Mesenchymal stem cell (in vitro differentiated cells and primary cell): ENCODE results near the gene MATCAP1.

ENCODE experiments used
- DNase-seq: peaks from one replicate; pipeline ENCODE4 v3.0.0-alpha.2; 2013
- H2AFZ ChIP-seq: one replicate; pipeline ENCODE4 v1.6.1; 2013; ENCODE audit warnings: low read depth, mild to moderate bottlenecking, control low read depth, inconsistent platforms, low read length, moderate library complexity
- H2AK5ac ChIP-seq: 2 replicates; pipeline ENCODE4 v1.6.1; 2013; ENCODE audit warnings: low read length, moderate library complexity, mild to moderate bottlenecking, inconsistent platforms; ENCODE audit not compliant: severe bottlenecking
- H2BK120ac ChIP-seq: one replicate; pipeline ENCODE4 v1.6.1; 2013; ENCODE audit warnings: low read depth, mild to moderate bottlenecking, inconsistent platforms, low read length, moderate library complexity
- H2BK12ac ChIP-seq, 2 experiments: one replicate each; pipeline ENCODE4 v1.6.1; 2013; ENCODE audit warnings: inconsistent platforms in 2 of 2, low read length in 2 of 2, mild to moderate bottlenecking in 2 of 2, moderate library complexity in 2 of 2, control low read depth in 1 of 2
- H2BK15ac ChIP-seq: one replicate; pipeline ENCODE4 v1.6.1; 2013; ENCODE audit warnings: mild to moderate bottlenecking, low read depth, inconsistent platforms; ENCODE audit not compliant: poor library complexity, severe bottlenecking
- H2BK5ac ChIP-seq: 2 replicates; pipeline ENCODE4 v1.6.1; 2013; ENCODE audit warnings: low read depth, mild to moderate bottlenecking, low read length, control low read depth, inconsistent platforms; ENCODE audit not compliant: poor library complexity, severe bottlenecking
- H3K14ac ChIP-seq, 2 experiments: one replicate each; pipeline ENCODE4 v1.6.1; 2013; ENCODE audit warnings: inconsistent platforms in 2 of 2, low read length in 2 of 2, control low read depth in 1 of 2, mild to moderate bottlenecking in 1 of 2, moderate library complexity in 1 of 2
- H3K18ac ChIP-seq, 2 experiments: one replicate each; pipeline ENCODE4 v1.6.1; 2013; ENCODE audit warnings: inconsistent platforms in 2 of 2, low read length in 2 of 2, control low read depth in 1 of 2, low read depth in 1 of 2, mild to moderate bottlenecking in 1 of 2
- H3K23ac ChIP-seq, 2 experiments: one replicate each; pipeline ENCODE4 v1.6.1; 2013; ENCODE audit warnings: inconsistent platforms in 2 of 2, low read length in 2 of 2, mild to moderate bottlenecking in 2 of 2, moderate library complexity in 2 of 2, control low read depth in 1 of 2
- H3K27ac ChIP-seq: 2 replicates; pipeline ENCODE4 v1.5.1; 2013; ENCODE audit warnings: mild to moderate bottlenecking, moderate library complexity, low read length, control low read depth, inconsistent platforms; ENCODE audit not compliant: poor library complexity, severe bottlenecking
- H3K27me3 ChIP-seq, 2 experiments: 2 replicates each; pipeline versions ENCODE4 v1.6.1 to v1.7.0; 2013; ENCODE audit warnings: low read length in 2 of 2, mild to moderate bottlenecking in 2 of 2, moderate library complexity in 2 of 2, control low read depth in 1 of 2, inconsistent platforms in 1 of 2; ENCODE audit not compliant: control insufficient read depth in 1 of 2, insufficient read depth in 1 of 2
- H3K36me3 ChIP-seq, 2 experiments: 2 replicates each; pipeline versions ENCODE4 v1.6.1 to v1.7.0; 2013; ENCODE audit warnings: low read length in 2 of 2, control low read depth in 1 of 2, inconsistent platforms in 1 of 2, low read depth in 1 of 2, mild to moderate bottlenecking in 1 of 2; ENCODE audit not compliant: insufficient read depth in 2 of 2, control insufficient read depth in 1 of 2
- H3K4ac ChIP-seq, 2 experiments: one replicate each; pipeline ENCODE4 v1.6.1; 2013; ENCODE audit warnings: inconsistent platforms in 2 of 2, low read length in 2 of 2, mild to moderate bottlenecking in 2 of 2, moderate library complexity in 2 of 2, control low read depth in 1 of 2, low read depth in 1 of 2
- H3K4me1 ChIP-seq: 2 replicates; pipeline ENCODE4 v1.6.1; 2013; ENCODE audit warnings: low read depth, low read length, control low read depth; ENCODE audit not compliant: control insufficient read depth, insufficient read depth
- H3K4me2 ChIP-seq: 2 replicates; pipeline ENCODE4 v1.6.1; 2013; ENCODE audit warnings: low read length, mild to moderate bottlenecking, inconsistent platforms; ENCODE audit not compliant: poor library complexity, severe bottlenecking
- H3K4me3 ChIP-seq, 2 experiments: 2 replicates each; pipeline versions ENCODE4 v1.5.1 to v1.7.0; 2013; ENCODE audit warnings: low read length in 2 of 2, mild to moderate bottlenecking in 2 of 2, control low read depth in 1 of 2, low read depth in 1 of 2; ENCODE audit not compliant: insufficient read depth in 1 of 2
- H3K79me1 ChIP-seq: replicated peaks from 2 replicates; pipeline ENCODE4 v1.6.1; 2013; ENCODE audit warnings: mild to moderate bottlenecking, control low read depth, low read length, inconsistent platforms; ENCODE audit not compliant: poor library complexity, severe bottlenecking
- H3K9ac ChIP-seq: 2 replicates; pipeline ENCODE4 v1.7.0; 2013; ENCODE audit warnings: mild to moderate bottlenecking, low read length, moderate library complexity
- H3K9me3 ChIP-seq: 2 replicates; pipeline ENCODE4 v1.7.0; 2013; ENCODE audit warnings: mild to moderate bottlenecking, low read length; ENCODE audit not compliant: control insufficient read depth
- H4K8ac ChIP-seq: one replicate; pipeline ENCODE4 v1.6.1; 2013; ENCODE audit warnings: inconsistent platforms, mild to moderate bottlenecking, low read length, moderate library complexity
- H4K91ac ChIP-seq: one replicate; pipeline ENCODE4 v1.6.1; 2013; ENCODE audit warnings: mild to moderate bottlenecking, low read length, inconsistent platforms
- WGBS: methylation state at CpG from one replicate; pipeline ENCODE4 v1.1.7; 2013; ENCODE audit warnings: mixed read lengths; 5-methylcytosine and 5-hydroxymethylcytosine counted together

Gene MATCAP1

DNA sequence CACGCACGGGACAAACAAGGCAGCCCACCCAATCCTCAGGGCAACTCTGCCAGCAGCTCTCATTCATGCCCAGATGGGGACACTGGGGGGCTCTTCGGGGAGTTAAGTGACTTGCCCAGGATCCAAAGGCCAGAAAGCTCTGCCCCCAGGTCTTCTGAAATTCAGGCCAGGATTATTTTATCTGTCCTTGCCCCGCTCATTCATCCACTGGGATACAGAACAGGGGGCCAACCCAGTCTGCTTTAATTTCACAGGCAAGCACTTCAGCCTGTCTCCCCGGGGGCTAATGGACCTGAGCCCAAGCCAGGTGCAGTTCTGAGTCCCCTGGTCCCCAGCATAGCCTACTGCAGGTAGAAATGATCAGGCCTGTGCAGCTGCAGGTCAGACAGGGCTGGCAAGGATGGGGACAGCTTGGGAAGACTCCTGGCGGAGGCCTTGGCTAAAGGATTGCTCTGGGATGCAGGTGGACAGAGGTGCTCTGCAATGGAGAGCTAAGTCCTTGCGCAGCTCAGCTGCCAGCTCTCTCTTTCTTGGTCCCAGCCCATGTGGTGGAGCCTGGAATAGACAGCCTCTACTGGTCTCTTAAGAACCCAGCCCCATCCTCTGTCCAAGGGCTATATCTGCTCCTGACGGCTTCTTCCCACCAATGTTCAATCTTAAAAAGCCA is 32.2 kb downstream of the MATCAP1 start:
- Histone ChIP-seq H2AFZ (no peak overlapping the region), H3K18ac (peak overlapping the region in 1 of 2 experiments; percentile 72), H3K27me3 (peaks cover 0 to 32% of the 10 kb centered on the region in 2 experiments), H3K36me3 (peaks cover 33 to 37% of the 10 kb centered on the region in 2 experiments), H3K4me1 (peaks cover 44% of the 10 kb centered on the region), H2BK15ac (peak overlapping the region; percentile 6), H3K79me1 (peaks cover 16% of the 10 kb centered on the region), H3K9me3 (no peaks in the 10 kb centered on the region), H3K9ac (peak overlapping the region; percentile 94), H2BK12ac (peak overlapping the region in 1 of 2 experiments; percentile 16), H3K23ac (no peak overlapping the region), H2BK120ac (peak overlapping the region; percentile 2), H3K4ac (peak overlapping the region in 1 of 2 experiments; percentile 22), H4K8ac (peak overlapping the region; percentile 89), H2AK5ac (peak overlapping the region; percentile 66), H3K14ac (peak overlapping the region in 1 of 2 experiments; percentile 30), H4K91ac (peak overlapping the region; percentile 95), H3K27ac (no peak overlapping the region), H2BK5ac (no peak overlapping the region), H3K4me2 (no peak overlapping the region), H3K4me3 (peak overlapping the region in 1 of 2 experiments; percentile 81)
- peak; percentile 24 for DNase-seq
- 71% methylated on average over 8 of the region's 8 CpGs for WGBS

DNA sequence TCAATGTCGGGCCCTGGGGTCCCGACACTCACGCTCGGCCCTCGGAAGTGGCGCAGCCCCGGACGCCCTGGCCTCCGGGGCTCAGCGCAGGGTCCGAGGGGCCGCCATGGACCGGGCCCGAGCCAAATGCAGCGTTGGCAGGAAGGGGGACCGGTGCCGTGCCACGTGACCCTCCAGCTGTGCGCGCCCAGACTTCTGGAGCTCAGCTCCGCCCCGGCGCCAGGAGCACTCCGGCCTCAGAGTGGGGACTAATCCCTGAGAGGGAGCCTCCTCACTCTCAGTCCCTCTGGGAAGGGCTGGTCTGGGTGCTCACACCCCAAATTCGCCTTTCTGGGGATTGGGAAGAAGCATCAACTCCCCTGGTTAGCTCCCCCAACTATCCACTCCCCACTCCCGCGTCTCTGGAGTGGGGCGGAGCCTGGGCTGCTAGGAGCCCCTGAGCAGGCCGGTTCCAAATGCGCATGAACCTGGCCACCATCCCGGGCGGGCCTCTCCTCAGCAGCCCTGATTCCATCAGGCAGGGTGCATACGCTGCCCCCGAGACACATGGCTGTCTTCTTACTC is 32.8 kb downstream of the MATCAP1 start, which contains the start of gene B3GNT9:
B3GNT9 (minus strand) TSS at position 166 of the 564 bp plus-strand sequence. CDS start 513 bp downstream, outside the sequence.
- DNase-seq = peak; percentile 84
- Histone ChIP-seq H2BK5ac (no peak within 1 kb of the TSS), H3K79me1 (peaks cover 13% of the 10 kb centered on the region), H3K27ac (no peak within 1 kb of the TSS), H3K9me3 (no peaks in the 10 kb centered on the region), H3K14ac (peak within 1 kb of the TSS in 1 of 2 experiments; percentile 69), H2AK5ac (peak within 1 kb of the TSS; percentile 66), H2BK120ac (peak within 1 kb of the TSS; percentile 94), H2BK12ac (peak within 1 kb of the TSS; percentile 25 to 39), H3K23ac (peak within 1 kb of the TSS in 1 of 2 experiments; percentile 91), H4K8ac (peak within 1 kb of the TSS; percentile 99), H3K9ac (peak within 1 kb of the TSS; percentile 94), H4K91ac (peak within 1 kb of the TSS; percentile 95), H2BK15ac (peak within 1 kb of the TSS; percentile 71), H3K4me2 (peak within 1 kb of the TSS; percentile 82), H3K27me3 (peaks cover 0 to 25% of the 10 kb centered on the region in 2 experiments), H3K4me3 (peak within 1 kb of the TSS; percentile 60 to 81), H3K4ac (peak within 1 kb of the TSS; percentile 88 to 91), H3K18ac (peak within 1 kb of the TSS; percentile 72 to 98), H3K4me1 (peaks cover 38% of the 10 kb centered on the region), H2AFZ (peak within 1 kb of the TSS; percentile 16), H3K36me3 (peaks cover 39 to 44% of the 10 kb centered on the region in 2 experiments)
- 2% methylated on average over 34 of the region's 34 CpGs for WGBS

- Histone ChIP-seq H2BK15ac (peak overlapping the region; percentile 71), H2BK12ac (peak overlapping the region; percentile 25 to 39), H3K9ac (peak overlapping the region; percentile 94), H3K23ac (peak overlapping the region in 1 of 2 experiments; percentile 91), H3K27ac (no peak overlapping the region), H3K4me2 (peak overlapping the region; percentile 82), H3K14ac (peak overlapping the region in 1 of 2 experiments; percentile 69), H3K9me3 (no peaks in the 10 kb centered on the region), H4K8ac (peak overlapping the region; percentile 99), H2AK5ac (no peak overlapping the region), H3K18ac (peak overlapping the region; percentile 72 to 98), H3K4me3 (peak overlapping the region; percentile 60 to 81), H3K27me3 (peaks cover 0 to 21% of the 10 kb centered on the region in 2 experiments), H4K91ac (peak overlapping the region; percentile 95), H3K4me1 (peaks cover 33% of the 10 kb centered on the region), H2BK5ac (no peak overlapping the region), H2BK120ac (peak overlapping the region; percentile 94), H3K4ac (peak overlapping the region; percentile 88 to 91), H2AFZ (peak overlapping the region; percentile 16), H3K36me3 (peaks cover 46 to 50% of the 10 kb centered on the region in 2 experiments), H3K79me1 (peaks cover 13% of the 10 kb centered on the region)
- WGBS = 6% methylated on average over 90 of the region's 94 CpGs
- peak; percentile 76 for DNase-seq
Measured at GRCh38 chr16:67150047-67150832, 33.5 kb downstream of the MATCAP1 start.
